VCaP (cell line): Measurements from ENCODE around the gene SCMH1.
A peak's percentile ranks its signal among the peaks of the same experiment; 100 is the strongest.

Source experiments
- H3K27ac ChIP-seq: fragments of 450-650 bp; 2 replicates; pipeline ENCODE4 v1.5.1; 2017
- CTCF ChIP-seq: fragments of 450-650 bp; conservative IDR thresholded peaks from 2 replicates; pipeline ENCODE4 v1.5.1; 2017; ENCODE audit warnings: mild to moderate bottlenecking, moderate library complexity

The SCMH1 gene

GRCh38 chr1:40978886-40979240, 263.2 kb downstream of the SCMH1 start:
- peak overlapping the region; percentile 94 for H3K27ac ChIP-seq
- TF ChIP-seq CTCF: no peak

- no peak overlapping the region for H3K27ac ChIP-seq
Observed at GRCh38 chr1:40977716-40978115, 264.4 kb downstream of the SCMH1 start.

More at GRCh38 chr1:40977716-40978115, 264.4 kb downstream of the SCMH1 start:
- TF ChIP-seq CTCF: no peak
